ENCODE data around the gene TGFBR3.

- TF ChIP-seq, protein P1, sequence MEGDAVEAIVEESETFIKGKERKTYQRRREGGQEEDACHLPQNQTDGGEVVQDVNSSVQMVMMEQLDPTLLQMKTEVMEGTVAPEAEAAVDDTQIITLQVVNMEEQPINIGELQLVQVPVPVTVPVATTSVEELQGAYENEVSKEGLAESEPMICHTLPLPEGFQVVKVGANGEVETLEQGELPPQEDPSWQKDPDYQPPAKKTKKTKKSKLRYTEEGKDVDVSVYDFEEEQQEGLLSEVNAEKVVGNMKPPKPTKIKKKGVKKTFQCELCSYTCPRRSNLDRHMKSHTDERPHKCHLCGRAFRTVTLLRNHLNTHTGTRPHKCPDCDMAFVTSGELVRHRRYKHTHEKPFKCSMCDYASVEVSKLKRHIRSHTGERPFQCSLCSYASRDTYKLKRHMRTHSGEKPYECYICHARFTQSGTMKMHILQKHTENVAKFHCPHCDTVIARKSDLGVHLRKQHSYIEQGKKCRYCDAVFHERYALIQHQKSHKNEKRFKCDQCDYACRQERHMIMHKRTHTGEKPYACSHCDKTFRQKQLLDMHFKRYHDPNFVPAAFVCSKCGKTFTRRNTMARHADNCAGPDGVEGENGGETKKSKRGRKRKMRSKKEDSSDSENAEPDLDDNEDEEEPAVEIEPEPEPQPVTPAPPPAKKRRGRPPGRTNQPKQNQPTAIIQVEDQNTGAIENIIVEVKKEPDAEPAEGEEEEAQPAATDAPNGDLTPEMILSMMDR (conservative IDR thresholded peaks at IDR 0.05 in 1 of 2, IDR thresholded peaks at IDR 0.05 in 1 of 2; ENCODE audit: extremely low read depth in 1 of 2, insufficient read depth in 1 of 2, low read depth in 1 of 2, low read length in 2 of 2): no peak
- no peak for TF ChIP-seq EZH2 (IDR thresholded peaks at IDR 0.05; ENCODE audit: borderline replicate concordance, low read length)
Measured at GRCh38 chr1:91736146-91736714, 149.7 kb downstream of the TGFBR3 start.

Data from mammary epithelial cell (primary cell).